Tibial artery (tissue), 4 donors: Measurements from ENCODE around the gene EDN3.

ENCODE experiments used
- DNase-seq, 2 donors: peaks; one replicate each; pipeline ENCODE4 v3.0.0-alpha.2; 2019
- H3K27ac ChIP-seq, 2 donors: fragments of 200-600 bp; sonication (generic) in 1 of 2; 1 replicate in 1 of 2; 2 replicates in 1 of 2; pipeline ENCODE4 v1.5.1; 2018 to 2019; ENCODE audit warnings: mild to moderate bottlenecking in 1 of 2
- H3K27me3 ChIP-seq, 2 donors: fragments of 200-600 bp; sonication (generic) in 1 of 2; one replicate each; pipeline versions ENCODE4 v1.5.1 to v1.6.0; 2016 to 2019
- H3K36me3 ChIP-seq, 3 donors: fragments of 200-600 bp; sonication (generic) in 2 of 3; one replicate each; pipeline ENCODE4 v1.5.1; 2016 to 2019; ENCODE audit warnings: mild to moderate bottlenecking in 2 of 3
- H3K4me1 ChIP-seq, 4 donors: fragments of 200-600 bp; sonication (generic) in 2 of 4; 1 replicate in 3 of 4; 2 replicates in 1 of 4; pipeline ENCODE4 v1.5.1; 2016 to 2019
- H3K4me3 ChIP-seq, 2 donors: fragments of 200-600 bp; sonication (generic) in 1 of 2; 1 replicate in 1 of 2; 2 replicates in 1 of 2; pipeline ENCODE4 v1.5.1; 2018 to 2019; ENCODE audit warnings: mild to moderate bottlenecking in 2 of 2
- H3K9me3 ChIP-seq, 3 donors: fragments of 200-600 bp; sonication (generic) in 1 of 3; one replicate each; pipeline ENCODE4 v1.5.1; 2016 to 2019
- CTCF ChIP-seq, 2 experiments: fragments of 200-600 bp in 1 of 2; fragments of 450-650 bp in 1 of 2; IDR thresholded peaks; one replicate each; pipeline ENCODE4 v1.5.1; 2017 to 2019; ENCODE audit warnings: antibody characterized with exemption in 2 of 2, mild to moderate bottlenecking in 1 of 2, moderate library complexity in 1 of 2
- intact Hi-C: fragments of 100-400 bp; cut with DNase I; formaldehyde crosslinking; loops from one replicate; pipeline ENCODE4 v1.15.0; 2023; ENCODE audit warnings: low total_unique reads

EDN3 gene

GRCh38 chr20:59300333-59301081 lies at the start of gene EDN3:
TSS of gene EDN3 (plus strand) at chr20:59300611. CDS start at chr20:59300813, 202 bp downstream.
- TF ChIP-seq CTCF (IDR thresholded peaks at IDR 0.05) = no peak
- Histone ChIP-seq H3K9me3 (no peaks in the 10 kb centered on the region), H3K4me3 (no peak within 1 kb of the TSS)

GRCh38 chr20:59253325-59253724 lies 47.1 kb upstream of the EDN3 start:
- DNase-seq = no peak
- Histone ChIP-seq H3K27ac (no peak overlapping the region), H3K27me3 (peaks cover 0 to 5% of the 10 kb centered on the region in 2 donors), H3K9me3 (peaks cover 0 to 6% (median 0%) of the 10 kb centered on the region in 3 donors), H3K4me1 (no peaks in the 10 kb centered on the region), H3K36me3 (no peaks in the 10 kb centered on the region), H3K4me3 (no peak overlapping the region)
- intact Hi-C loops = no loop called here
- no peak for TF ChIP-seq CTCF (IDR thresholded peaks at IDR 0.05)

More at GRCh38 chr20:59300333-59301081, at the start of gene EDN3:
- Histone ChIP-seq H3K4me1 (peaks cover 0 to 8% (median 0%) of the 10 kb centered on the region in 4 donors), H3K36me3 (no peaks in the 10 kb centered on the region), H3K27ac (no peak within 1 kb of the TSS), H3K27me3 (peaks cover 0 to 46% of the 10 kb centered on the region in 2 donors)
- DNase-seq = no peak
- intact Hi-C loops = no loop called here

GRCh38 chr20:59253779-59254319 lies 46.6 kb upstream of the EDN3 start:
- Histone ChIP-seq H3K36me3 (no peaks in the 10 kb centered on the region), H3K27ac (no peak overlapping the region), H3K4me1 (no peaks in the 10 kb centered on the region), H3K27me3 (peaks cover 0 to 5% of the 10 kb centered on the region in 2 donors), H3K4me3 (no peak overlapping the region), H3K9me3 (peaks cover 0 to 6% (median 0%) of the 10 kb centered on the region in 3 donors)
- intact Hi-C loops = no loop called here
- no peak for DNase-seq
- no peak for TF ChIP-seq CTCF (IDR thresholded peaks at IDR 0.05)

GRCh38 chr20:59255256-59255655 lies 45.2 kb upstream of the EDN3 start:
- no peak for DNase-seq
- peaks cover 0 to 5% of the 10 kb centered on the region in 2 donors for H3K27me3 ChIP-seq
- no peak overlapping the region for H3K4me3 ChIP-seq
- intact Hi-C loops = no loop called here
- peaks cover 0 to 2% (median 0%) of the 10 kb centered on the region in 3 donors for H3K9me3 ChIP-seq
- H3K36me3 ChIP-seq = no peaks in the 10 kb centered on the region
- no peak overlapping the region for H3K27ac ChIP-seq
- no peaks in the 10 kb centered on the region for H3K4me1 ChIP-seq
- TF ChIP-seq CTCF (IDR thresholded peaks at IDR 0.05) = no peak

- Histone ChIP-seq H3K9me3 (no peaks in the 10 kb centered on the region), H3K27ac (no peak overlapping the region), H3K36me3 (no peaks in the 10 kb centered on the region), H3K4me1 (no peaks in the 10 kb centered on the region), H3K4me3 (no peak overlapping the region), H3K27me3 (peaks cover 0 to 5% of the 10 kb centered on the region in 2 donors)
- intact Hi-C loops = no loop called here
- DNase-seq = no peak
- TF ChIP-seq CTCF (IDR thresholded peaks at IDR 0.05) = no peak
Observed at GRCh38 chr20:59258221-59258621, 42.2 kb upstream of the EDN3 start.
